Choroid plexus epithelial cell (primary cell): ENCODE results near the gene ABCA3.
"Not testable (repeated sequence)": the region's sequence is repeated elsewhere in the genome, so short reads cannot be mapped to it uniquely, and the experiment has no call there.

Experiments used
- DNase-seq: peaks from one replicate; pipeline ENCODE4 v3.0.0-alpha.2; 2010; ENCODE audit warnings: low read depth
- H3K4me3 ChIP-seq: 2 replicates; pipeline ENCODE4 v1.5.1; 2011; ENCODE audit warnings: low read depth, mild to moderate bottlenecking, control low read depth, low read length, moderate library complexity
- CTCF ChIP-seq: conservative IDR thresholded peaks from 2 replicates; pipeline ENCODE4 v1.5.1; 2011; ENCODE audit warnings: low read depth, mild to moderate bottlenecking, control low read depth, inconsistent platforms, low read length, moderate library complexity

Gene ABCA3

DNA sequence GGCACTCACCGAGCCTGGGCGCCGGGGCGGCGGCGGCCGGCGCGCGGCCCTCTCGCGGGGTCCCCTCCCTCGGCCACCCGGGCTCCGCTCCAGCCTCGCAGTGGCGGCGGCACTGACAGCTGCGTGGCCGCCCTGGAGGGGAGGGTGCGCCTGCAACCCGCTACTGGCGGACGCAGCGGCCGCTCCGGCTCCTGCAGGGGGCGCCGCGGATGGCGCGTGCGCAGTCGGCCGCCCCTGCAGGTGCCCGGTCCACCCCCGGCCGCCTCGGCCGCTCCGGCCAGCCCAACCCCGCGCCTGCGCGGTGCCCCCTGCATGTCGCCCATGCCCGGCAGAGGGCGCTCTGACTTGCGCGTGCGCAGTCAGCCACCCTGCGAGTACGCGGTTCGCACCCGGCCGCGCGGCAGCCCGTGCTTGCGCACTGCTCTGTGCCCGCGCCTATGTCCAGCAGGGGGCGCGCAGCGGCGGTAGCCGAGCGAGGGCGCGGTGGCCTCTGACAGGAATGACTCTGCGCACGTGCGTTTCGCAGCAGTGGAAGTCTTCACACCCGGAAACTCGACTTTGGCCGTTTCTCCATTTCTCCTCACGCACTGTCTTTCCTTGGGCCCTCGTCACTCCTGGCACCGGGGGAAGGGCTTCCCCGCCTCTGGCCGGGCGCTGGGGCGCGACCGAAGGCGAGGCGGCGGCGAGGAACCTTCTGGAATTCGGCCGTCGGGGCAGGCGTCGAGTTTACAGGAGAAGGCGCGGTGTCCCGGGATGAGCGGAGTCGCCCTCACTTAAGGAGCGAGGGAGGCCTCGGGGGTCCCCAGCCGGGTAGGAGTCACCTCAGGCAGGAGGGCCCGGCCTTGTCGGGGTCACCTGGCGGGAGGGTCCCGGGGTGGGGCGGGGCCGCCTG is at the start of gene ABCA3:
TSS of gene ABCA3 (minus strand) at position 165 of the 892 bp plus-strand sequence. CDS start 14,262 bp downstream, outside the sequence.
- peak; percentile 90 for DNase-seq
- H3K4me3 ChIP-seq: peak within 1 kb of the TSS; percentile 48
- peak; percentile 74 for TF ChIP-seq CTCF

DNA sequence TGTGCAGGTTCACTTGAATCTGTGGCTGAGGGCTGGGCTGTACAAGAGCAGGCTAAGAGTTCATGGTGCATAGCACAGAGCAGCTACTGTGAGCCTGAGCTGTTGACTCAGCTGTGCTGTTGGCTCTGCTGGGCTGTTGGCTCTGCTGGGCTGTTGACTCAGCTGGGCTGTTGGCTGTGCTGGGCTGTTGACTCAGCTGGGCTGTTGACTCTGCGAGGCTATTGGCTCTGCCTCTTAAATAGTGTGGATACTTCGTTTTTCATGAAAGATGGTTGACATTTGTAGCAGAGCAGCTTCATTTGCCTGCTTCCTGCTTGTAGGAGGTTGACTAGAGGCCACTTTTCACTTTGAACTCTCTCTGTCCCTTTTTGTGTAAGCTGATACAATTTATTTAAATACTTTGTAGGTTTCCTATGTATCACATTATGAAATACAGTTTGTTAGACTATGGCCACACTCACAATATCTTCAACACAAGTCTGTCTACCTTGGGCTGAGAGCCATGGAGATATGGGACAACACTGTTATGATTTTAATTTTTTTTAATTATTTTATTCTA is 48.4 kb upstream of the ABCA3 start:
- DNase-seq: peak; percentile 50
- no peak for TF ChIP-seq CTCF
- H3K4me3 ChIP-seq: no peak overlapping the region

GRCh38 chr16:2388139-2388874 is 47.8 kb upstream of the ABCA3 start:
- TF ChIP-seq CTCF: no peak
- no peak for DNase-seq
- H3K4me3 ChIP-seq: no peak overlapping the region

DNA sequence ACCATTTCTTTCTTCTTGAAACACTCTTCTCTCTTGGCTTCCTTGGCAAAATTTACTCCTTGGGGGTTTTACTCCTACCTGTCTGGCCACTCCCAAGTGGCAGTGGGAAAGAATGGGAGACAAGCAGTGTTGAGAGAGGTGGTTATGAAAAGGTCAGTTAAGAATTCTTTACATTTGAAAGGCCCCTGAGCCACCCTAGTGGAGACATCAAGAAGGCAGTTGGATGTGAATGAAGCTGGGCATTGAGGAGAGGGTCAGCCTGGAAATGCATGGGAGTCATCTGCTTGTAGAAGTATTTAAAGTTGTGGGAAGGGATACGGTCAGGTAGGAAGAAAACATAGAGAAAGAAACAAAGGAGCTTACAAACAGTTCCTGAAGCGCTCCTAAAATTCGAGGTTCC is 46.5 kb upstream of the ABCA3 start:
- peak; percentile 32 for DNase-seq
- peak; percentile 53 for TF ChIP-seq CTCF
- H3K4me3 ChIP-seq: no peak overlapping the region

DNA sequence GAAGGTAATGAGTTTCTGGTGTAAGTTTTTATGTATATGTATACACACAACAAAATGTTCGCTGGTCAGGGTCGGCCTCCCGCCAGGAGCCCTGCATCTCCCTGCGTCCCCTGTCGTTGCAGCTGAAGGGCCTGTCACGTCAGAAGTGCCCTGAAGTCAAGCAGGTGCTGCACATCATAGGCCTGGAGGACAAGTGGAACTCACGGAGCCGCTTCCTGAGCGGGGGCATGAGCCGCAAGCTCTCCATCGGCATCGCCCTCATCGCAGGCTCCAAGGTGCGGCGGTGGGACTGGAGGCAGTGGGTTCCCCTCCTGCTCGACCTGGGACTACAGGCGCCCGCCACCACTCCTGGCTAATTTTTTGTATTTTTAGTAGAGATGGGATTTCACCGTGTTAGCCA is 45.5 kb upstream of the ABCA3 start:
- not testable (repeated sequence) for H3K4me3 ChIP-seq, DNase-seq

GRCh38 chr16:2385190-2385836 is 44.8 kb upstream of the ABCA3 start:
- DNase-seq: no peak
- H3K4me3 ChIP-seq: no peak overlapping the region
- no peak for TF ChIP-seq CTCF

DNA sequence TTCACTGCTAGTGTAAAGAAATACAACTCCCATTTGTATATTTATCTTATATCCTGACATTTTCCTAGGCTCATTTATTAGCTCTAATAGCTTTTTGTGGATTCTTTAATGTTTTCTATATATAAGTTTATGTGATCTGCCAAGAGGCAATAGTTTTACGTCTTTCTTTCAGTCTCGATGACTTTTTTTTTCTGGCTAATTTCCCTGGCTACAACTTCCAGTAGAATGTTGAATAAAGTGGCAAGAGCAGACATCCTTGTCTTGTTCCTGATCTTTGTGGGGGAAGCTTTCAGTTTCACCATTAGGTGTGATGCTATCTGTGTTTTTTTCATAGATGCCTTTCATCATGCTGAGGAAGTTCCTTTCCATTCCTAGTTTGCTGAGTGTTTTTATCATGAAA is 43.9 kb upstream of the ABCA3 start:
- DNase-seq: no peak
- H3K4me3 ChIP-seq: no peak overlapping the region
- TF ChIP-seq CTCF: no peak
